GM19463 (cell line): ENCODE data around the gene OR2A14.
A peak's percentile ranks its signal among the peaks of the same experiment; 100 is the strongest.
"Not testable (repeated sequence)": the region's sequence is repeated elsewhere in the genome, so short reads cannot be mapped to it uniquely, and the experiment has no call there.

Experiments used
- ATAC-seq: cut with Tn5 transposase; IDR thresholded peaks from one replicate; pipeline ENCODE4 v1.9.1; 2021; ENCODE audit warnings: mild to moderate bottlenecking, moderate library complexity; ENCODE audit not compliant: unreplicated experiment

Gene OR2A14

GRCh38 chr7:144148224-144148827 lies 25.4 kb downstream of the OR2A14 start:
- no peak for ATAC-seq

GRCh38 chr7:144158861-144159260 lies 35.9 kb downstream of the OR2A14 start:
- no peak for ATAC-seq

- no peak for ATAC-seq
These were observed 41.8 kb downstream of the OR2A14 start for GRCh38 chr7:144164784-144165183.

- not testable (repeated sequence) for ATAC-seq
These were observed 48.8 kb downstream of the OR2A14 start for GRCh38 chr7:144171594-144172350.

- no peak for ATAC-seq
These were observed 51.6 kb downstream of the OR2A14 start for GRCh38 chr7:144174613-144175012.

- peak; percentile 98 for ATAC-seq
These were observed 55.6 kb downstream of the OR2A14 start for GRCh38 chr7:144178380-144179164.

GRCh38 chr7:144179165-144179479 lies 56.1 kb downstream of the OR2A14 start:
- not testable (repeated sequence) for ATAC-seq
